ENCODE results near the gene PARP12.
"Not testable (repeated sequence)": the region's sequence is repeated elsewhere in the genome, so short reads cannot be mapped to it uniquely, and the experiment has no call there.

DNA sequence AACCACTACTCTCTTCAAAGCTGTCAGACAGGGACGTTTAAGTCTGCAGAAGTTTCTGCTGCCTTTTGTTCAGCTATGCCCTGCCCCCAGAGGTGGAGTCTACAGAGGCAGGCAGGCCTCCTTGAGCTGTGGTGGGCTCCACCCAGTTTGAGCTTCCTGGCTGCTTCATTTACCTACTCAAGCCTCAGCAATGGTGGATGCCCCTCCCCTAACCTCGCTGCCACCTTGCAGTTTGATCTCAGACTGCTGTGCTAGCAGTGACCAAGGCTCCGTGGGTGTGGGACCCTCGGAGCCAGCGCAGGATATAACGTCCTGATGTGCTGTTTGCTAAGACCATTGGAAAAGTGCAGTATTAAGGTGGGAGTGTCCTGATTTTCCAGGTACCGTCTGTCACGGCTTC, 46.0 kb upstream of the PARP12 start:
- TF ChIP-seq, protein P1, sequence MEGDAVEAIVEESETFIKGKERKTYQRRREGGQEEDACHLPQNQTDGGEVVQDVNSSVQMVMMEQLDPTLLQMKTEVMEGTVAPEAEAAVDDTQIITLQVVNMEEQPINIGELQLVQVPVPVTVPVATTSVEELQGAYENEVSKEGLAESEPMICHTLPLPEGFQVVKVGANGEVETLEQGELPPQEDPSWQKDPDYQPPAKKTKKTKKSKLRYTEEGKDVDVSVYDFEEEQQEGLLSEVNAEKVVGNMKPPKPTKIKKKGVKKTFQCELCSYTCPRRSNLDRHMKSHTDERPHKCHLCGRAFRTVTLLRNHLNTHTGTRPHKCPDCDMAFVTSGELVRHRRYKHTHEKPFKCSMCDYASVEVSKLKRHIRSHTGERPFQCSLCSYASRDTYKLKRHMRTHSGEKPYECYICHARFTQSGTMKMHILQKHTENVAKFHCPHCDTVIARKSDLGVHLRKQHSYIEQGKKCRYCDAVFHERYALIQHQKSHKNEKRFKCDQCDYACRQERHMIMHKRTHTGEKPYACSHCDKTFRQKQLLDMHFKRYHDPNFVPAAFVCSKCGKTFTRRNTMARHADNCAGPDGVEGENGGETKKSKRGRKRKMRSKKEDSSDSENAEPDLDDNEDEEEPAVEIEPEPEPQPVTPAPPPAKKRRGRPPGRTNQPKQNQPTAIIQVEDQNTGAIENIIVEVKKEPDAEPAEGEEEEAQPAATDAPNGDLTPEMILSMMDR (IDR thresholded peaks at IDR 0.05): not testable (repeated sequence)
- not testable (repeated sequence) for TF ChIP-seq POLR2A (IDR thresholded peaks at IDR 0.05)

All from prostate gland (tissue), 2 donors.